ENCODE data around the gene RALGPS1.
"Not testable (repeated sequence)": the region's sequence is repeated elsewhere in the genome, so short reads cannot be mapped to it uniquely, and the experiment has no call there.

DNA sequence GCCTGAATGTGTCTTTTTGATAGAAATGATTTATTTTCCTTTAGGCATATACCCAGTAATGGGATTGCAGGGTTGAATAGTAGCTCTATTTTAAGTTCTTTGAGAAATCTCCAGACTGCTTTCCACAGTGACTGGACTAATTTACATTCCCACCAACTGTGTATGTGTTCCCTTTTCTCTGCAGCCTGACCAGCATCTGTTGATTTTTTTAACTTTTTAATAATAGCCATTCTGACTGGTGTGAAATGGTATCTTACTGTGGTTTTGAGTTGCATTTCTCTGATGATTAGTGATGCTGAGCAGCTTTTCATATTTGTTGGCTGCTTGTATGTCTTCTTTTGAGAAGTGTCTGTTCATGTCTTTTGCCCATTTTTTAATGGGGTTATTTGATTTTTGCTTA is 232.3 kb downstream of the RALGPS1 start:
- not testable (repeated sequence) for TF ChIP-seq EZH2 (IDR thresholded peaks at IDR 0.05; ENCODE audit: borderline replicate concordance, insufficient read depth, low read depth, low read length, poor library complexity, severe bottlenecking)
- TF ChIP-seq, protein P1, sequence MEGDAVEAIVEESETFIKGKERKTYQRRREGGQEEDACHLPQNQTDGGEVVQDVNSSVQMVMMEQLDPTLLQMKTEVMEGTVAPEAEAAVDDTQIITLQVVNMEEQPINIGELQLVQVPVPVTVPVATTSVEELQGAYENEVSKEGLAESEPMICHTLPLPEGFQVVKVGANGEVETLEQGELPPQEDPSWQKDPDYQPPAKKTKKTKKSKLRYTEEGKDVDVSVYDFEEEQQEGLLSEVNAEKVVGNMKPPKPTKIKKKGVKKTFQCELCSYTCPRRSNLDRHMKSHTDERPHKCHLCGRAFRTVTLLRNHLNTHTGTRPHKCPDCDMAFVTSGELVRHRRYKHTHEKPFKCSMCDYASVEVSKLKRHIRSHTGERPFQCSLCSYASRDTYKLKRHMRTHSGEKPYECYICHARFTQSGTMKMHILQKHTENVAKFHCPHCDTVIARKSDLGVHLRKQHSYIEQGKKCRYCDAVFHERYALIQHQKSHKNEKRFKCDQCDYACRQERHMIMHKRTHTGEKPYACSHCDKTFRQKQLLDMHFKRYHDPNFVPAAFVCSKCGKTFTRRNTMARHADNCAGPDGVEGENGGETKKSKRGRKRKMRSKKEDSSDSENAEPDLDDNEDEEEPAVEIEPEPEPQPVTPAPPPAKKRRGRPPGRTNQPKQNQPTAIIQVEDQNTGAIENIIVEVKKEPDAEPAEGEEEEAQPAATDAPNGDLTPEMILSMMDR (IDR thresholded peaks at IDR 0.05), result not testable (repeated sequence)

Data from B cell (primary cell).